ENCODE results near the gene DPYSL4.

Gene DPYSL4

DNA sequence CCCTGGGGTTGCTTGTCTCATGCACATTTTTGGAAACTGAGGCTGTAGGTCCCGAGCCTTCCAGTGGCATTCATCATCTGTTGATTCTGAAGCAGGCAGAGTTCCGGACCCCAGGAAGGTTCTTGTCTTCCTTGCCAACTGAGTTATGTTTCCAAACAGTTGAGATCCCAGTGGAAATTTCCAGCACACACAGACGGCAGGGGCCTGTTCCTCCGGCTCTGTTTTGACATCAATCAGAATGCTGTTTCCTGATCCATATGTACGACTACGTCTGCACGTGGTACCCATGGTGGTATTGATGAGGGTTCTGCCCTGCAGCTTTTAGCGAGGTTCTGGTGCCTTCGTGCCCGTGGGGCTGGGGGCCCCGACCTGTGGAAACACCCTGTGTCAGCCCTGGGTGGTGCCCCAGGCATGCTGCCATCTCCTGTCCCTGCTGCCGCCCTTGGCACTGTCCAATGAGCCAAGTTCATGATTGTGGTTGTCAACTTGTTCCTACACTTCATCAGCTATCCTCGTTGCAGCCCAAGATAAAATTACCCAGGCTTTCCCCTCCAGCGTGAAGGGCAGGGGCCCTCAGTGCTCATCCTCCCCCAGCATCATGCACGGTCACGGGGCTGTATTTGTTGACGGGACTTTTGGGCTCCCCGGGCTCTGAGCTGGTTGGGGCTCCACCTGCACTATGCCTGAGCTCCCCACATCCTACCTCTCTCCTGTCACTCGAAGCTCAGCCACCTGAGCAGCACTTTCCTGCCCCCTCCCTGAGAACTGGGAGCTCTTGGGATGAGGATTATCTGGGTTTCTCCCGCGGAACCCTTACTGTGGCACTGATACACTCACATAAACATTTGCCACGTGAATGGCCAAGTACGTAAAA lies 7.8 kb upstream of the DPYSL4 start:
- DNase-seq (ENCODE audit: low read depth) = no peak

GRCh38 chr10:132179551-132180392 lies 7.0 kb upstream of the DPYSL4 start:
- DNase-seq (ENCODE audit: low read depth) = no peak

DNA sequence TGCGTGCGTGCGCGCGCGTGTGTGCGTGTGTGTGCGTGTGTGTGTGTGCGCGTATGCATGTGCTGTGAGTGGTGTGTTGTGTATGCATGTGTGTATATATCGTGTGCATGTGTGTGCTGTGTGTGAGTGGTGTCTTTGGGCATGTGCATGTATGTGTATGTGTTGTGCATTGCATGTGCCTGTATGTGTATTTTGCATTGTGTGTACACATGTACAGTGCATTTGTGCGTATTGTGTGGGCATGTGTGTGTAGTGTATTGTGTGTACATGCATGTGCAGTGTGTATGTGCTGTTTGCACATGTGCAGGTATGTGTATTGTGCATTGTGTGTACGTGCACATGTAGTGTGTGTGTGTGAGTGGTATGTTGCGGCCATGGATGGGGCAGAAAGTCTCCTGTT lies 6.0 kb upstream of the DPYSL4 start:
- DNase-seq (ENCODE audit: low read depth) = no peak

GRCh38 chr10:132181691-132182425 lies 4.9 kb upstream of the DPYSL4 start:
- no peak for DNase-seq (ENCODE audit: low read depth)

GRCh38 chr10:132182591-132182990 lies 4.2 kb upstream of the DPYSL4 start:
- DNase-seq (ENCODE audit: low read depth) = no peak

DNA sequence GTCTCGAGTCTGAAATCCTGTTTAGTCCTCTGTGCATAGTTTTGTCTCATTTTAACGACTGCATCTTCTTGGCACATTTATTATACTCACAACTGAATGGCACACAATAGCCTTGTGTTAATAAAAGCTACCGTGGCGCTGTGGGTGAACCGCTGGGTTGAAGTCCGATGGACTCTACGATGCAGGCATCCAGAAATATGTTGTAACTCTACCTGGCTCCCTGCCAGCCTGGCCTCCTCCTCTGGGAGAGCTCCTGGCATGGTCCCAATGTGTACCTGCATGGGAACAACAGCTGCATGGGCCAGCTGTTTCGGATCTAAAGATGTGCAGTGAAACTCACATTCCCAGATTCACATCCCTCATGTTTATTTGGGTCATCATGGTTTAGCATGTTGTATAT lies 3.7 kb upstream of the DPYSL4 start:
- DNase-seq (ENCODE audit: low read depth) = no peak

- no peak for DNase-seq (ENCODE audit: low read depth)
Measured at GRCh38 chr10:132184816-132185593, 1.7 kb upstream of the DPYSL4 start.

GRCh38 chr10:132185601-132186487 lies 904 bp upstream of the DPYSL4 start:
- no peak for DNase-seq (ENCODE audit: low read depth)

DNA sequence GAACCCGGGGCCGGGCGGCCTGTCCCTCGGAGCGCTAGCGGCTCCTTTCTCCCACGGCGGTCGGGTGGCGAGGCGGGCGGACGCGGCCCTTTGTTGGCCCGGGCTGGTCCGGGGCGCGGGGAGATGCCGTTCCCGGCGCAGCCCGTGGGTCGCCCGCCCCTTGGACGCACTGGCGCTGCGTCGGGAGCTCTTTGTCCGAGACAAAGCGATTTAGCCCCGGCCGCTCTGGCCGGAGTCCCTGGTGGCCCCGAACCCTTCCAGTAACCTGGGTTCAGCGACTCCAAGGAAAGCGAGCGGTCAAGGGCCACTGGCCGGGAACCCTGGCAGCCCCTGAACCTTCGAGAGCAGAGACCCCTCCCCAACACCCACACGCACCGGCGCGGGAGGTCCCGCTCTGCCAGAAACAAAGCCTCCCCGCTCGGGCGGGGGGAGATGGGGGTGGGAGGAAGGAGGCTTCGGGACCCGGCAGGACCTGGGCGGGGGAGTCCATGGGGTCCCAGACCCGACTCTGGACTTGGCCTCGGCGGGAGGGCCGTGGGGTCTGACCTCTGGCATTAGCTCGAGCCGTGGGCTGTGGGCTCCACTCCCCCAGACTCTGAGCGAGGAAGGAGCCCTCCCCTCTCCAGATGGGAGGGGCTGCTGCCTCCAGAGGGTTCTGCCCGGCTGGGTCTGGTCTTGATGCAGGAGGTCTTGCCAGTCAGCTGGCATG lies 836 bp downstream of the DPYSL4 start:
- DNase-seq (ENCODE audit: low read depth) = no peak

- DNase-seq (ENCODE audit: low read depth) = no peak
Measured at GRCh38 chr10:132188331-132188730, 1.6 kb downstream of the DPYSL4 start.

DNA sequence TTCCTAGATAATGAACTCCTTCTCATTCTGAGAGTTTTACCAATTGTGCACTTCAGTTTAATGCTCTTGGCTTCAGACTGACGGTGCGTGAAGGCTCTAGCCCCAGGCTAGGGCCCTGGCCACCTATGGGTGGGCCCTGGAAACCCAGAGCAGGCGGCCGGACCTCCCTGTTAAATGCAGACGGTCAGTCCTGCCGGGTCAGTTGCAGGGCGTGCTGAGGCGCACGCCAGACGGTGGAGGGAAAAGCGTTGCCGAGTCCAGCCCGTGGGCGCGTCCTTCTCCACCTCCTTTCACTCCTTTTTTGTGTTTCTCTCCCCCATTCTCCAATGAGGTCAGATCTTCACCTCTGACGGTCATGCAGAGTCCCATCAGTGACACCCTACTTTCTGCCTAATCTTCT lies 2.3 kb downstream of the DPYSL4 start:
- DNase-seq (ENCODE audit: low read depth) = no peak

- DNase-seq (ENCODE audit: low read depth) = no peak
Measured at GRCh38 chr10:132189810-132190422, 3.2 kb downstream of the DPYSL4 start.

GRCh38 chr10:132192076-132192975 lies 5.6 kb downstream of the DPYSL4 start:
- DNase-seq (ENCODE audit: low read depth) = no peak

GRCh38 chr10:132192991-132193665 lies 6.4 kb downstream of the DPYSL4 start:
- no peak for DNase-seq (ENCODE audit: low read depth)

DNA sequence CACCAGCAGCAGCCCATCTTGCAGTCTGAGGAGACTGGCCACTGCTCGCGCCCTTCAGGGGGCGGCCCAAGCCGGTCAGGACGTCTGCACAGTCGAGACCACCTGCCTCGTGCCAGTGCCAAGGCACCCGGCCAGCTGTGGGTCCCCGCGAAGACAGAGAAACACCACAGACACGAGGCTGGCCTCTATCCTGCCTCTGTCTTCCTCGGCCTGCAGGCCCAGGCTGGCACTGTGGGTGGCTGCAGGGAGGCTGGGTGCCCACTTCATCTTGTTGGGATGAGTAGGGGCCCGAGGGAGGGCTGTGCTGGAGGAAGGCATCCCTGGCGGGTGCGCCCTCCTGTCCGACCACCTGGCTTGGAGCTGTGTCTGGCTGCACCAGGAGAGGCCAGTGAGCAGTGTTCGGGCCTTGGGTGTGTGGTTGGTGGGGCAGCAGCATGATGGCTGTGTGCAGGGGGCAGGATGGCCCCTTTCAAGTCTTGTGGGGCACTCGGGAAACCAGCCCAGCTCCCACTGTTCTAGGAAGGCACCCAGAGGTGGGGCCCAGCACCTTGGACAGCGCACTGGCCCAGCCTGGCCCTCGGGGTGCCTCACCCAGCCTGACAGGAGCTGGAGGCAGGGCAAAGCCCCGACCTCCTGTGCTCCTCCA lies 7.3 kb downstream of the DPYSL4 start:
- DNase-seq (ENCODE audit: low read depth) = no peak

GRCh38 chr10:132194726-132195125 lies 8.0 kb downstream of the DPYSL4 start:
- no peak for DNase-seq (ENCODE audit: low read depth)

- DNase-seq (ENCODE audit: low read depth) = no peak
Measured at GRCh38 chr10:132195366-132196075, 8.8 kb downstream of the DPYSL4 start.

Measured in stimulated activated CD8-positive, alpha-beta memory T cell treated with anti-CD3 and anti-CD28 coated beads, Interleukin-7, amount 100 ng/mL, for 24 hours (primary cell).